Right lobe of liver (tissue), 6 donors: ENCODE results near the gene MAGI1. TPM values are rescaled to one million over a fixed set of nuclear protein-coding genes. Genes with fewer than 3 reads are reported as not detected.

Experiments used
- ATAC-seq, 4 donors: fragments of 200-7000 bp; cut with Tn5 transposase; one replicate each; pipeline ENCODE4 v1.9.1; 2020; ENCODE audit warnings: mild to moderate bottlenecking in 4 of 4, moderate library complexity in 4 of 4
- DNase-seq, 3 donors: peaks; one replicate each; pipeline ENCODE4 v3.0.0-alpha.2; 2020
- H3K27ac ChIP-seq, 3 donors: fragments of 200-600 bp; one replicate each; pipeline ENCODE4 v1.8.0; 2022
- H3K27me3 ChIP-seq, 2 donors: fragments of 200-600 bp; one replicate each; pipeline ENCODE4 v1.8.0; 2022
- H3K36me3 ChIP-seq, 4 donors: fragments of 200-600 bp; sonication (generic) in 1 of 4; one replicate each; pipeline versions ENCODE4 v1.5.1 to v1.8.0; 2017 to 2022; ENCODE audit warnings: control low read depth in 1 of 4
- H3K4me1 ChIP-seq, 4 donors: fragments of 200-600 bp; sonication (generic) in 1 of 4; one replicate each; pipeline versions ENCODE4 v1.5.1 to v1.8.0; 2017 to 2022; ENCODE audit warnings: control low read depth in 1 of 4
- H3K4me3 ChIP-seq, 3 donors: fragments of 200-600 bp; one replicate each; pipeline ENCODE4 v1.8.0; 2022
- H3K9me3 ChIP-seq, 4 donors: fragments of 200-600 bp; sonication (generic) in 1 of 4; one replicate each; pipeline versions ENCODE4 v1.5.1 to v1.8.0; 2017 to 2022; ENCODE audit warnings: control low read depth in 1 of 4
- CTCF ChIP-seq, 4 donors: fragments of 200-600 bp in 3 of 4; fragments of 450-650 bp in 1 of 4; IDR thresholded peaks; one replicate each; pipeline versions ENCODE4 v1.5.1 to v1.8.0; 2016 to 2022; ENCODE audit warnings: antibody characterized with exemption in 4 of 4, mild to moderate bottlenecking in 2 of 4
- POLR2A ChIP-seq: fragments of 450-650 bp; IDR thresholded peaks from one replicate; pipeline ENCODE4 v1.6.1; 2017; ENCODE audit warnings: antibody characterized with exemption, mild to moderate bottlenecking
- WGBS: methylation state at CpG from one replicate; pipeline ENCODE4 v1.1.6; 2018; ENCODE audit warnings: low coverage, low lambda C conversion rate; ENCODE audit not compliant: insufficient coverage; ENCODE audit errors: missing lambda C conversion rate; 5-methylcytosine and 5-hydroxymethylcytosine counted together
- intact Hi-C, 2 donors: fragments of 100-400 bp; cut with DNase I; formaldehyde crosslinking; loops; one replicate each; pipeline versions ENCODE4 v1.11.2 to v1.14.1; 2022
- total RNA-seq, 6 experiments: library from RNA; depleted of rRNA in 2 of 6; stranded (reverse); fragments of >200 nt in 2 of 6; fragmentation: NEBNext Ultra II Directional in 3 of 6; extraction: Animal tissue kit (Norgen Biotek cat#: 25700) in 3 of 6; gene quantifications; one replicate each; pipeline versions ENCODE4 v1.1.0 to v1.2.4, GENCODE V29; 2016 to 2023
- donor health status: DM: no; HTN: yes; CAD: no.
- donor health status: DM: no; HTN: no; CAD: no.
- donor health status: DM: no; HTN: no; CAD: no.
- donor health status: DM: no; HTN: yes; CAD: no.
- donor health status: DM: no; HTN: yes; CAD: no.

Gene MAGI1
- total RNA-seq, 6 experiments from 2014 or later, result 22.6 to 37.7 (median 26.9) TPM

GRCh38 chr3:65587650-65588439, 450.9 kb downstream of the MAGI1 start:
- no peaks in the 10 kb centered on the region for H3K36me3 ChIP-seq
- DNase-seq (no peak), ATAC-seq (no peak)
- no peaks in the 10 kb centered on the region for H3K27me3 ChIP-seq
- no peak overlapping the region for H3K4me3 ChIP-seq
- peaks cover 0 to 6% (median 3%) of the 10 kb centered on the region in 4 donors for H3K4me1 ChIP-seq
- no peak overlapping the region for H3K27ac ChIP-seq
- no peaks in the 10 kb centered on the region for H3K9me3 ChIP-seq
- intact Hi-C loops, result no loop called here
- TF ChIP-seq POLR2A (no peak), CTCF (IDR thresholded peaks at IDR 0.05) (no peak)
- 93% methylated on average over 8 of the region's 12 CpGs for WGBS

- TF ChIP-seq CTCF (IDR thresholded peaks at IDR 0.05) (no peak), POLR2A (no peak)
- Histone ChIP-seq H3K36me3 (no peaks in the 10 kb centered on the region), H3K27ac (no peak overlapping the region), H3K27me3 (no peaks in the 10 kb centered on the region), H3K4me3 (no peak overlapping the region), H3K4me1 (peaks cover 0 to 6% (median 3%) of the 10 kb centered on the region in 4 donors), H3K9me3 (no peaks in the 10 kb centered on the region)
- DNase-seq (no peak), ATAC-seq (no peak)
- intact Hi-C loops, result no loop called here
- 100% methylated on average over 2 of the region's 2 CpGs for WGBS
Observed at GRCh38 chr3:65584913-65585312, 453.8 kb downstream of the MAGI1 start.

GRCh38 chr3:65584002-65584401, 454.7 kb downstream of the MAGI1 start:
- peak in 1 of 4 donors; percentile 45 for ATAC-seq
- TF ChIP-seq CTCF (IDR thresholded peaks at IDR 0.05), result no peak
- no peak for TF ChIP-seq POLR2A

GRCh38 chr3:65583188-65583587, 455.5 kb downstream of the MAGI1 start:
- no peak for TF ChIP-seq CTCF (IDR thresholded peaks at IDR 0.05)
- no peak for TF ChIP-seq POLR2A

More at GRCh38 chr3:65584002-65584401, 454.7 kb downstream of the MAGI1 start:
- peaks cover 0 to 6% (median 3%) of the 10 kb centered on the region in 4 donors for H3K4me1 ChIP-seq
- H3K27ac ChIP-seq, result no peak overlapping the region
- DNase-seq, result no peak
- no peaks in the 10 kb centered on the region for H3K9me3 ChIP-seq
- no peaks in the 10 kb centered on the region for H3K27me3 ChIP-seq
- no peaks in the 10 kb centered on the region for H3K36me3 ChIP-seq
- no peak overlapping the region for H3K4me3 ChIP-seq
- intact Hi-C loops, result no loop called here

More at GRCh38 chr3:65583188-65583587, 455.5 kb downstream of the MAGI1 start:
- no peaks in the 10 kb centered on the region for H3K27me3 ChIP-seq
- no peaks in the 10 kb centered on the region for H3K36me3 ChIP-seq
- 100% methylated on average over 1 of the region's 1 CpG for WGBS
- intact Hi-C loops, result no loop called here
- DNase-seq (no peak), ATAC-seq (no peak)
- no peak overlapping the region for H3K4me3 ChIP-seq
- H3K4me1 ChIP-seq, result peaks cover 0 to 6% (median 3%) of the 10 kb centered on the region in 4 donors
- H3K9me3 ChIP-seq, result no peaks in the 10 kb centered on the region
- H3K27ac ChIP-seq, result no peak overlapping the region
